Hepatocyte (in vitro differentiated cells): ENCODE results near the gene FPR3. TPM values are rescaled to one million over a fixed set of nuclear protein-coding genes. Genes with fewer than 3 reads are reported as not detected.

Experiments used
- DNase-seq: peaks from one replicate; pipeline ENCODE4 v3.0.0-alpha.2; 2016; ENCODE audit warnings: low spot score
- H2AFZ ChIP-seq: fragments of 200-600 bp; sonication (generic); 2 replicates; pipeline ENCODE4 v1.6.0; 2016; ENCODE audit warnings: antibody characterized with exemption, mild to moderate bottlenecking
- H3K27ac ChIP-seq: fragments of 200-600 bp; sonication (generic); 2 replicates; pipeline ENCODE4 v1.5.1; 2016; ENCODE audit warnings: mild to moderate bottlenecking
- H3K27me3 ChIP-seq: fragments of 200-600 bp; sonication (generic); 2 replicates; pipeline ENCODE4 v1.6.1; 2016
- H3K36me3 ChIP-seq: fragments of 200-600 bp; sonication (generic); replicated peaks from 2 replicates; pipeline ENCODE4 v1.5.1; 2016; ENCODE audit warnings: low read depth; ENCODE audit not compliant: insufficient read depth
- H3K4me1 ChIP-seq: fragments of 200-600 bp; sonication (generic); 2 replicates; pipeline ENCODE4 v1.5.1; 2016; ENCODE audit warnings: mild to moderate bottlenecking, moderate library complexity; ENCODE audit not compliant: insufficient read depth
- H3K4me2 ChIP-seq: fragments of 200-600 bp; sonication (generic); 2 replicates; pipeline ENCODE4 v1.6.0; 2016
- H3K4me3 ChIP-seq: fragments of 200-600 bp; sonication (generic); 2 replicates; pipeline ENCODE4 v1.5.1; 2016; ENCODE audit warnings: mild to moderate bottlenecking
- H3K79me2 ChIP-seq: fragments of 200-600 bp; sonication (generic); 2 replicates; pipeline ENCODE4 v1.6.0; 2017; ENCODE audit warnings: mild to moderate bottlenecking
- H3K9me2 ChIP-seq: fragments of 200-600 bp; sonication (generic); replicated peaks from 2 replicates; pipeline ENCODE4 v1.6.0; 2017; ENCODE audit warnings: mild to moderate bottlenecking; ENCODE audit not compliant: insufficient read depth
- H3K9me3 ChIP-seq: fragments of 200-600 bp; sonication (generic); 2 replicates; pipeline ENCODE4 v1.5.1; 2016; ENCODE audit warnings: low read depth, mild to moderate bottlenecking
- H4K20me1 ChIP-seq: fragments of 200-600 bp; sonication (generic); 2 replicates; pipeline ENCODE4 v1.6.0; 2016; ENCODE audit warnings: mild to moderate bottlenecking; ENCODE audit not compliant: insufficient read depth, poor library complexity, severe bottlenecking
- CTCF ChIP-seq: fragments of 200-600 bp; sonication (generic); IDR thresholded peaks from 2 replicates; pipeline ENCODE4 v1.5.1; 2016; ENCODE audit warnings: antibody characterized with exemption, mild to moderate bottlenecking; ENCODE audit not compliant: poor library complexity
- EZH2 ChIP-seq: fragments of 200-600 bp; sonication (generic); IDR thresholded peaks from 2 replicates; pipeline ENCODE4 v1.6.1; 2016; ENCODE audit warnings: antibody characterized with exemption, mild to moderate bottlenecking, borderline replicate concordance
- EZH2phosphoT487 ChIP-seq: fragments of 200-600 bp; sonication (generic); IDR thresholded peaks from one replicate; pipeline ENCODE4 v1.6.1; 2018; ENCODE audit warnings: antibody characterized with exemption, mild to moderate bottlenecking, low read depth, moderate library complexity; ENCODE audit not compliant: unreplicated experiment, severe bottlenecking
- WGBS: methylation state at CpG from one replicate; pipeline ENCODE4 v1.1.6; 2016; ENCODE audit warnings: low lambda C conversion rate; ENCODE audit errors: missing lambda C conversion rate; 5-methylcytosine and 5-hydroxymethylcytosine counted together
- polyA plus RNA-seq: library from polyadenylated mRNA; unstranded; fragments of >200 nt; fragmentation: Nextera tagmentation; extraction: Ambion mirVana; gene quantifications from 2 replicates; pipeline ENCODE4 v1.2.1, GENCODE V29; 2016
- total RNA-seq: library from RNA; depleted of rRNA; stranded (reverse); fragments of >200 nt; gene quantifications from 2 replicates; pipeline ENCODE4 v1.2.3, GENCODE V29; 2014

The FPR3 gene
- total and polyA plus RNA-seq, 2 experiments from 2014 or later = not detected

- H3K4me3 ChIP-seq = no peak overlapping the region
- H4K20me1 ChIP-seq = no peaks in the 10 kb centered on the region
- no peaks in the 10 kb centered on the region for H3K36me3 ChIP-seq
- H3K4me1 ChIP-seq = no peaks in the 10 kb centered on the region
- H3K27ac ChIP-seq = no peak overlapping the region
- H3K79me2 ChIP-seq = no peaks in the 10 kb centered on the region
- no peaks in the 10 kb centered on the region for H3K9me2 ChIP-seq
- H3K4me2 ChIP-seq = no peak overlapping the region
- no peaks in the 10 kb centered on the region for H3K9me3 ChIP-seq
- H3K27me3 ChIP-seq = no peaks in the 10 kb centered on the region
- DNase-seq = no peak
- WGBS = 61% methylated on average over 2 of the region's 2 CpGs
- TF ChIP-seq CTCF (no peak), EZH2 (no peak), EZH2phosphoT487 (no peak)
- H2AFZ ChIP-seq = no peak overlapping the region
Measured at GRCh38 chr19:51793994-51794393, 963 bp upstream of the FPR3 start.

- Histone ChIP-seq H3K9me2 (no peaks in the 10 kb centered on the region), H3K36me3 (no peaks in the 10 kb centered on the region), H3K79me2 (no peaks in the 10 kb centered on the region), H4K20me1 (no peaks in the 10 kb centered on the region), H3K4me2 (no peak overlapping the region), H3K4me1 (no peaks in the 10 kb centered on the region), H3K27me3 (no peaks in the 10 kb centered on the region), H3K4me3 (no peak overlapping the region), H2AFZ (no peak overlapping the region), H3K27ac (no peak overlapping the region), H3K9me3 (no peaks in the 10 kb centered on the region)
- 88% methylated on average over 8 of the region's 8 CpGs for WGBS
- TF ChIP-seq EZH2 = no peak
- no peak for TF ChIP-seq EZH2phosphoT487
- TF ChIP-seq CTCF = no peak
- no peak for DNase-seq
Measured at GRCh38 chr19:51796195-51796679, 1.3 kb downstream of the FPR3 start.

- Histone ChIP-seq H3K9me2 (no peaks in the 10 kb centered on the region), H3K4me1 (no peaks in the 10 kb centered on the region), H3K79me2 (no peaks in the 10 kb centered on the region), H4K20me1 (no peaks in the 10 kb centered on the region), H3K4me3 (no peak overlapping the region), H3K9me3 (no peaks in the 10 kb centered on the region), H3K36me3 (no peaks in the 10 kb centered on the region), H3K27me3 (no peaks in the 10 kb centered on the region), H3K27ac (no peak overlapping the region), H3K4me2 (no peak overlapping the region), H2AFZ (no peak overlapping the region)
- TF ChIP-seq EZH2 (no peak), EZH2phosphoT487 (no peak), CTCF (no peak)
- DNase-seq = no peak
- WGBS = 72% methylated on average over 5 of the region's 5 CpGs
Measured at GRCh38 chr19:51797480-51797879, 2.5 kb downstream of the FPR3 start.

GRCh38 chr19:51798062-51798461, 3.1 kb downstream of the FPR3 start:
- no peaks in the 10 kb centered on the region for H3K4me1 ChIP-seq
- no peaks in the 10 kb centered on the region for H4K20me1 ChIP-seq
- H3K27me3 ChIP-seq = no peaks in the 10 kb centered on the region
- H3K9me3 ChIP-seq = no peaks in the 10 kb centered on the region
- 76% methylated on average over 3 of the region's 3 CpGs for WGBS
- no peak overlapping the region for H2AFZ ChIP-seq
- TF ChIP-seq EZH2phosphoT487 = no peak
- TF ChIP-seq CTCF = no peak
- TF ChIP-seq EZH2 = no peak
- H3K4me2 ChIP-seq = no peak overlapping the region
- no peaks in the 10 kb centered on the region for H3K79me2 ChIP-seq
- H3K27ac ChIP-seq = no peak overlapping the region
- no peak overlapping the region for H3K4me3 ChIP-seq
- H3K9me2 ChIP-seq = no peaks in the 10 kb centered on the region
- H3K36me3 ChIP-seq = no peaks in the 10 kb centered on the region
- no peak for DNase-seq
